Muscle layer of duodenum (tissue), 2 donors: Measurements from ENCODE around the gene ARMC5.
"Not testable (repeated sequence)": the region's sequence is repeated elsewhere in the genome, so short reads cannot be mapped to it uniquely, and the experiment has no call there.

ENCODE experiments used
- H3K27ac ChIP-seq: one replicate; pipeline ENCODE4 v1.7.0; 2013; ENCODE audit warnings: mild to moderate bottlenecking, low read length
- H3K27me3 ChIP-seq: one replicate; pipeline ENCODE4 v1.7.0; 2013; ENCODE audit warnings: low read depth, mild to moderate bottlenecking, control low read depth, low read length
- H3K36me3 ChIP-seq, 2 donors: one replicate each; pipeline ENCODE4 v1.7.0; 2013; ENCODE audit warnings: low read length in 2 of 2, control low read depth in 1 of 2, mild to moderate bottlenecking in 1 of 2; ENCODE audit not compliant: insufficient read depth in 2 of 2, control insufficient read depth in 1 of 2
- H3K4me1 ChIP-seq, 2 donors: one replicate each; pipeline ENCODE4 v1.7.0; 2013; ENCODE audit warnings: low read length in 2 of 2, mild to moderate bottlenecking in 2 of 2, control low read depth in 1 of 2, moderate library complexity in 1 of 2; ENCODE audit not compliant: insufficient read depth in 2 of 2, control insufficient read depth in 1 of 2
- H3K4me3 ChIP-seq, 2 donors: one replicate each; pipeline ENCODE4 v1.7.0; 2013; ENCODE audit warnings: low read length in 2 of 2, low read depth in 1 of 2, mild to moderate bottlenecking in 1 of 2
- H3K9me3 ChIP-seq, 2 donors: one replicate each; pipeline ENCODE4 v1.7.0; 2013; ENCODE audit warnings: low read length in 2 of 2, control low read depth in 1 of 2, mild to moderate bottlenecking in 1 of 2; ENCODE audit not compliant: control insufficient read depth in 1 of 2
- donor health status: healthy.

The ARMC5 gene

DNA sequence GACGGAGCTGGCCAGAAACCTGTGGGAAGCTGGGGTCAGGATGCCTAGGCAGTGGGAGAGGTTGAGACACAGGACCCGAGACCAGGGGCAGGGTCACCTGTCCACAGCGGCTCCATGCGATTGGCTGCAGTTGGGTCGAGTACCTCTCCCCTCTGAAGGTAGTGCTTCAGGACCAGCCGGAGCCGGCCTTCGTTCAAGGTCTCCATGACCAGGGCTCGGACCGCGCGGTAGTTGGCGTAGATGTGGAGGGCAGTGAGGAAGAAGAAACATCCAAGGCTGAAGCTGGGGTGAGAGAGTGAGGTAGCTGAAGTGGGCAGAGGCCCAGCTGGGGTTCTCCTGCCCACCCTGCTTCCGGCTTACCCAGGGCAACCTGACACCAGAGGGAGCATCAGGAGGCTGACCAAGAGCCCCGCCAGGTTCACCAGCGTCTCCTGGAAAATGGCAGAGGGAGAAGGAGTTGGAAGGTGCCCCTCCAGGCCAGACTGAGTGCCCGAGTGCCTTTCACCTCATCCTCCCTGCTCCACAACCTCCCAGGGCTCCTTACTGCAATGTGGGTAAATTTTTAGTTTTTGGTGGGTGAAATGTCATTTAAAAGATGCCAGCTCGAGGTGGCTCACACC, 34.3 kb downstream of the ARMC5 start:
- Histone ChIP-seq H3K4me1 (peaks cover 0 to 2% of the 10 kb centered on the region in 2 donors), H3K27ac (no peak overlapping the region), H3K36me3 (peaks cover 47 to 80% of the 10 kb centered on the region in 2 donors), H3K9me3 (no peaks in the 10 kb centered on the region), H3K27me3 (no peaks in the 10 kb centered on the region), H3K4me3 (no peak overlapping the region)

- Histone ChIP-seq H3K36me3 (peaks cover 61 to 80% of the 10 kb centered on the region in 2 donors), H3K4me3 (no peak overlapping the region), H3K27me3 (no peaks in the 10 kb centered on the region), H3K4me1 (no peaks in the 10 kb centered on the region), H3K9me3 (no peaks in the 10 kb centered on the region), H3K27ac (no peak overlapping the region)
Observed at GRCh38 chr16:31496670-31497069, 37.4 kb downstream of the ARMC5 start.

- Histone ChIP-seq H3K4me3 (no peak overlapping the region), H3K27ac (no peak overlapping the region), H3K36me3 (peaks cover 45 to 61% of the 10 kb centered on the region in 2 donors), H3K4me1 (no peaks in the 10 kb centered on the region), H3K9me3 (no peaks in the 10 kb centered on the region), H3K27me3 (no peaks in the 10 kb centered on the region)
Observed at GRCh38 chr16:31498493-31498892, 39.2 kb downstream of the ARMC5 start.

- no peak overlapping the region for H3K27ac ChIP-seq
- no peaks in the 10 kb centered on the region for H3K4me1 ChIP-seq
- no peaks in the 10 kb centered on the region for H3K27me3 ChIP-seq
- peaks cover 43 to 51% of the 10 kb centered on the region in 2 donors for H3K36me3 ChIP-seq
- H3K9me3 ChIP-seq, result no peaks in the 10 kb centered on the region
- H3K4me3 ChIP-seq, result no peak overlapping the region
Observed at GRCh38 chr16:31499928-31500327, 40.6 kb downstream of the ARMC5 start.

DNA sequence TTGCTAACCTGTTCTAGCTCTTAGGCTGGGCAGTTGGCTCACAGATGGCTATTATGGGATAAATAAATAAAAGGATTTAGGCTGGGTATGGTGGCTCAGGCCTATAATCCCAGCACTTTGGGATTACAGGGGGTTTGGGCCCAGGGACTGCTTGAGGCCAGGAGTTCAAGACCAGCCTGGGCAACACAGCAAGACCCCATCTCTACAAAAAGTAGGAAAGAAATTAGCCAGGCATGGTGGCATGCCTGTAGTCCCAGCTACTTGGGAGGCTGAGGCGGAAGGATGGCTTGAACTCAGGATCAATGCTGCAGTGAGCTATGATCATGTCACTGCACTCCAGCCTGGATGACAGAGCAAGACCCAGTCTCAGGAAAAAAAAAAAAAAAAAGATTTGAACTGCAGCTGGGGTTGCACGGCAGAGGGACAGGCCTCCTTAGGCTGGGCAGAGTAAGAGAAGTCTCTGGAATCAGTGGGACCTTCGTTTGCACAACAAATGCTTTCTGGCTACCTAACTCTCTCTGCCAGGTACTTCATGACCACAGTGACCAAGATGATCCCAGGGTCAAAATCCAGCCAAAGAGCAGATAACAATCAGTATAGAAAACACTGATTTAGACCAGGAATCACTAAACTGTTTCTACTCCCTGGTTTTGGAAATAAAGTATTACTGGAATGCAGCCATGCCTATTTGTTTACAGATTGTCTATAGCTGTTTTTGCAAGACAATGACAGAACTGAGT, 42.1 kb downstream of the ARMC5 start:
- no peaks in the 10 kb centered on the region for H3K27me3 ChIP-seq
- no peak overlapping the region for H3K4me3 ChIP-seq
- no peak overlapping the region for H3K27ac ChIP-seq
- H3K36me3 ChIP-seq, result peaks cover 31 to 37% of the 10 kb centered on the region in 2 donors
- H3K9me3 ChIP-seq, result no peaks in the 10 kb centered on the region
- peaks cover 0 to 4% of the 10 kb centered on the region in 2 donors for H3K4me1 ChIP-seq

GRCh38 chr16:31501966-31502348, 42.7 kb downstream of the ARMC5 start:
- H3K27me3 ChIP-seq, result no peaks in the 10 kb centered on the region
- H3K4me1 ChIP-seq, result peaks cover 3 to 9% of the 10 kb centered on the region in 2 donors
- H3K9me3 ChIP-seq, result no peaks in the 10 kb centered on the region
- no peak overlapping the region for H3K4me3 ChIP-seq
- H3K36me3 ChIP-seq, result peaks cover 26 to 32% of the 10 kb centered on the region in 2 donors
- no peak overlapping the region for H3K27ac ChIP-seq

- Histone ChIP-seq H3K9me3 (no peaks in the 10 kb centered on the region), H3K27me3 (no peaks in the 10 kb centered on the region), H3K36me3 (peaks cover 21 to 24% of the 10 kb centered on the region in 2 donors), H3K4me1 (peaks cover 7 to 16% of the 10 kb centered on the region in 2 donors), H3K27ac (no peak overlapping the region), H3K4me3 (no peak overlapping the region)
Observed at GRCh38 chr16:31502981-31503380, 43.7 kb downstream of the ARMC5 start.

- not testable (repeated sequence) for H3K9me3 ChIP-seq, H3K27me3 ChIP-seq, H3K4me3 ChIP-seq, H3K27ac ChIP-seq
- H3K36me3 ChIP-seq, result peaks cover 16 to 19% of the 10 kb centered on the region in 2 donors
- H3K4me1 ChIP-seq, result peaks cover 7 to 16% of the 10 kb centered on the region in 2 donors
Observed at GRCh38 chr16:31503555-31503954, 44.3 kb downstream of the ARMC5 start.

DNA sequence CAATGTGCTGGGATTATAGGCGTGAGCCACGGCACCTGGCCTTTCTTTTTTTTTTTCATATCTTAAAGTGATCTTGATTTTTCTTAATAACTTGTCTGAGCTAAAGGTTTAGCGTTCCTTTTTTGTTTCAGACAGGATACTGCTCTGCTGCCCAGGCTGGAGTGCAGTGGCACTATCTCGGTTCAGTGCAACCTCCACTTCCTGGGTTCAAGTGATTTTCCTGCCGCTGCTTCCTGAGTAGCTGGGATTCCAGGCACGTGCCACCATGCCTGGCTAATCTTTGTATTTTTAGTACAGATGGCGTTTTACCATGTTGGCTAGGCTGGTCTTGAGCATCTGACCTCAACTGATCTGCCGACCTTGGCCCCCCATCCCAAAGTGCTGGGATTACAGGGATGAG, 44.9 kb downstream of the ARMC5 start:
- Histone ChIP-seq H3K9me3 (no peaks in the 10 kb centered on the region), H3K27ac (no peak overlapping the region), H3K4me1 (peaks cover 11 to 18% of the 10 kb centered on the region in 2 donors), H3K36me3 (peaks cover 10 to 13% of the 10 kb centered on the region in 2 donors), H3K27me3 (no peaks in the 10 kb centered on the region), H3K4me3 (no peak overlapping the region)

GRCh38 chr16:31505483-31505882, 46.2 kb downstream of the ARMC5 start:
- no peaks in the 10 kb centered on the region for H3K9me3 ChIP-seq
- H3K36me3 ChIP-seq, result peaks cover 0 to 5% of the 10 kb centered on the region in 2 donors
- peaks cover 12 to 26% of the 10 kb centered on the region in 2 donors for H3K4me1 ChIP-seq
- H3K27me3 ChIP-seq, result no peaks in the 10 kb centered on the region
- H3K27ac ChIP-seq, result no peak overlapping the region
- H3K4me3 ChIP-seq, result no peak overlapping the region

GRCh38 chr16:31507617-31507928, 48.3 kb downstream of the ARMC5 start:
- no peaks in the 10 kb centered on the region for H3K9me3 ChIP-seq
- no peaks in the 10 kb centered on the region for H3K27me3 ChIP-seq
- H3K4me3 ChIP-seq, result peak overlapping the region; percentile 78 to 96
- peak overlapping the region; percentile 97 for H3K27ac ChIP-seq
- H3K4me1 ChIP-seq, result peaks cover 12 to 26% of the 10 kb centered on the region in 2 donors
- peaks cover 0 to 5% of the 10 kb centered on the region in 2 donors for H3K36me3 ChIP-seq
